HCT116 (cell line): ENCODE data around the gene TMEM266.

Experiments
- CBX3 ChIP-seq: IDR thresholded peaks from 2 replicates; pipeline ENCODE4 v1.6.1; 2012; ENCODE audit warnings: low read depth
- EZH2phosphoT487 ChIP-seq: fragments of 200-600 bp; IDR thresholded peaks from 2 replicates; pipeline ENCODE4 v1.6.1; 2018; ENCODE audit warnings: antibody characterized with exemption, borderline replicate concordance
- POLR2A ChIP-seq: IDR thresholded peaks from 2 replicates; pipeline ENCODE4 v1.7.0; 2011; ENCODE audit warnings: borderline replicate concordance; ENCODE audit not compliant: insufficient read depth, insufficient read length; ENCODE audit errors: extremely low read depth
- RAD21 ChIP-seq: IDR thresholded peaks from 2 replicates; pipeline ENCODE4 v1.6.1; 2012; ENCODE audit warnings: low read depth, mild to moderate bottlenecking
- TF ChIP-seq, protein P1 (sequence below), 3 experiments: fragments of 200-600 bp in 1 of 3; sonication (generic) in 1 of 3; IDR thresholded peaks in 2 of 3; conservative IDR thresholded peaks in 1 of 3; 2 replicates each; pipeline ENCODE4 v1.5.1; 2012 to 2017; ENCODE audit warnings: low read depth in 2 of 3, low read length in 2 of 3, antibody characterized with exemption in 1 of 3, borderline replicate concordance in 1 of 3, control low read depth in 1 of 3, mild to moderate bottlenecking in 1 of 3, mixed read lengths in 1 of 3, mixed run types in 1 of 3, moderate library complexity in 1 of 3; ENCODE audit not compliant: insufficient read depth in 1 of 3
- TF ChIP-seq, protein P2 (sequence below): IDR thresholded peaks from 2 replicates; pipeline ENCODE4 v1.6.1; 2012
- TF ChIP-seq, protein P3 (sequence below): IDR thresholded peaks from 2 replicates; pipeline ENCODE4 v1.6.1; 2011; ENCODE audit warnings: mild to moderate bottlenecking, low read length, moderate library complexity; ENCODE audit not compliant: insufficient replicate concordance; ENCODE audit errors: extremely low read depth

DNA sequence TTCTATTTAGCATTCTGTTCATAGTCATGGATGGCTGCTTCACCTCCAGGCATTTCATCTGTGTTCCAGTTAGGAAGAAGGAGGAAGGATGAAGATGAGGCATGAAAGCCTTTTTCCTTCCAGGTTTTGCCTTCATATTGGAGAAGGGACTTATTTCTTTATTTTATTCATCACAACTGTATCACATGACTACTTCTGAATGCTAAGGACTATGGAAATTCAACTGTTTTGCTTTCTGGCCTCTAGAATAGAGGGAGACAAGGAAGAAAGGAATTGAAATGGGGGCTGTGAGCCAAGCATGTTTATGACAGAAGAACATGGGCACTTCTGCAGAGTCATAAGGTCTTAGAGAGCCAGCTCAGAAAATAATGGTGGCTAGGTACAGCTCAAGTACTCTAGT lies 10.4 kb downstream of the TMEM266 start:
- TF ChIP-seq, protein P1, sequence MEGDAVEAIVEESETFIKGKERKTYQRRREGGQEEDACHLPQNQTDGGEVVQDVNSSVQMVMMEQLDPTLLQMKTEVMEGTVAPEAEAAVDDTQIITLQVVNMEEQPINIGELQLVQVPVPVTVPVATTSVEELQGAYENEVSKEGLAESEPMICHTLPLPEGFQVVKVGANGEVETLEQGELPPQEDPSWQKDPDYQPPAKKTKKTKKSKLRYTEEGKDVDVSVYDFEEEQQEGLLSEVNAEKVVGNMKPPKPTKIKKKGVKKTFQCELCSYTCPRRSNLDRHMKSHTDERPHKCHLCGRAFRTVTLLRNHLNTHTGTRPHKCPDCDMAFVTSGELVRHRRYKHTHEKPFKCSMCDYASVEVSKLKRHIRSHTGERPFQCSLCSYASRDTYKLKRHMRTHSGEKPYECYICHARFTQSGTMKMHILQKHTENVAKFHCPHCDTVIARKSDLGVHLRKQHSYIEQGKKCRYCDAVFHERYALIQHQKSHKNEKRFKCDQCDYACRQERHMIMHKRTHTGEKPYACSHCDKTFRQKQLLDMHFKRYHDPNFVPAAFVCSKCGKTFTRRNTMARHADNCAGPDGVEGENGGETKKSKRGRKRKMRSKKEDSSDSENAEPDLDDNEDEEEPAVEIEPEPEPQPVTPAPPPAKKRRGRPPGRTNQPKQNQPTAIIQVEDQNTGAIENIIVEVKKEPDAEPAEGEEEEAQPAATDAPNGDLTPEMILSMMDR (IDR thresholded peaks at IDR 0.05 in 2 of 3, conservative IDR thresholded peaks at IDR 0.05 in 1 of 3; ENCODE audit: borderline replicate concordance in 1 of 3, insufficient read depth in 1 of 3, low read depth in 2 of 3, low read length in 2 of 3): no peak
- no peak for TF ChIP-seq EZH2phosphoT487
- TF ChIP-seq CBX3: no peak
- no peak for TF ChIP-seq POLR2A
- no peak for TF ChIP-seq RAD21
- TF ChIP-seq, protein P2, sequence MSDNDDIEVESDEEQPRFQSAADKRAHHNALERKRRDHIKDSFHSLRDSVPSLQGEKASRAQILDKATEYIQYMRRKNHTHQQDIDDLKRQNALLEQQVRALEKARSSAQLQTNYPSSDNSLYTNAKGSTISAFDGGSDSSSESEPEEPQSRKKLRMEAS: no peak
- TF ChIP-seq, protein P3, sequence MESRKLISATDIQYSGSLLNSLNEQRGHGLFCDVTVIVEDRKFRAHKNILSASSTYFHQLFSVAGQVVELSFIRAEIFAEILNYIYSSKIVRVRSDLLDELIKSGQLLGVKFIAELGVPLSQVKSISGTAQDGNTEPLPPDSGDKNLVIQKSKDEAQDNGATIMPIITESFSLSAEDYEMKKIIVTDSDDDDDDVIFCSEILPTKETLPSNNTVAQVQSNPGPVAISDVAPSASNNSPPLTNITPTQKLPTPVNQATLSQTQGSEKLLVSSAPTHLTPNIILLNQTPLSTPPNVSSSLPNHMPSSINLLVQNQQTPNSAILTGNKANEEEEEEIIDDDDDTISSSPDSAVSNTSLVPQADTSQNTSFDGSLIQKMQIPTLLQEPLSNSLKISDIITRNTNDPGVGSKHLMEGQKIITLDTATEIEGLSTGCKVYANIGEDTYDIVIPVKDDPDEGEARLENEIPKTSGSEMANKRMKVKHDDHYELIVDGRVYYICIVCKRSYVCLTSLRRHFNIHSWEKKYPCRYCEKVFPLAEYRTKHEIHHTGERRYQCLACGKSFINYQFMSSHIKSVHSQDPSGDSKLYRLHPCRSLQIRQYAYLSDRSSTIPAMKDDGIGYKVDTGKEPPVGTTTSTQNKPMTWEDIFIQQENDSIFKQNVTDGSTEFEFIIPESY: no peak
